Nephron (organoid): ENCODE data around the gene DOC2B.
"Not testable (repeated sequence)": the region's sequence is repeated elsewhere in the genome, so short reads cannot be mapped to it uniquely, and the experiment has no call there.

Experiments used
- H3K27ac Mint-ChIP-seq, 3 experiments: 2 replicates each; pipeline ENCODE4 v1.8.0; 2020; ENCODE audit warnings: mixed read lengths in 3 of 3, mild to moderate bottlenecking in 2 of 3, moderate library complexity in 1 of 3
- H3K27me3 Mint-ChIP-seq: 2 replicates; pipeline ENCODE4 v1.8.0; 2021; ENCODE audit warnings: low read depth, mild to moderate bottlenecking, moderate library complexity, mixed read lengths
- H3K36me3 Mint-ChIP-seq: 2 replicates; pipeline ENCODE4 v1.8.0; 2020; ENCODE audit warnings: low read depth, mixed read lengths
- H3K4me1 Mint-ChIP-seq: 2 replicates; pipeline ENCODE4 v1.8.0; 2020; ENCODE audit warnings: mixed read lengths
- H3K4me3 Mint-ChIP-seq, 3 experiments: 2 replicates each; pipeline ENCODE4 v1.8.0; 2020; ENCODE audit warnings: mild to moderate bottlenecking in 3 of 3, mixed read lengths in 3 of 3, moderate library complexity in 2 of 3
- H3K9me3 Mint-ChIP-seq: 2 replicates; pipeline ENCODE4 v1.8.0; 2020; ENCODE audit warnings: mixed read lengths
- CTCF ChIP-seq, 3 experiments: fragments of 200-600 bp; sonication (generic); IDR thresholded peaks; one replicate each; pipeline ENCODE4 v1.5.0; 2021; ENCODE audit warnings: antibody characterized with exemption in 3 of 3; ENCODE audit not compliant: unreplicated experiment in 3 of 3

Gene DOC2B

DNA sequence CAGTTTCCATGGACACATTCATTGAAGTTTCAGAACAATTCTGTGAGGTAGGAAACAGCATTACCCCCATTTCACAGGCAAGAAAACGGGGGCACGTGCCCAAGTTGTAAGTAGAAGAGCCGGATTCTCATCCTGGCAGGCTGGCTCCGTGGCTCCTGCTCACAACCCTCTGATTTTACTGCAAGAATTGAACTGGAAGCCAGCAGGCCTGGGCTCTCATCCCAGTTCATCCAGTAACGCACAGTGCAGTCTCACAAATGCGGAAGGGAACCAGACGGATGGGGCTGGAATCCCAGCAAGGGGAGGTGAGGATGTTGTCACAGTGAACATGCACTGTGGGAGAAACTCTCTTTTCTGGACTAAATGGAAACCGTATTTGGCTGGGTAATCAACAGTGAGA lies 40.7 kb upstream of the DOC2B start:
- Mint-ChIP-seq H3K27me3 (peaks cover 9% of the 10 kb centered on the region), H3K4me3 (no peak overlapping the region), H3K4me1 (peaks cover 6% of the 10 kb centered on the region), H3K36me3 (no peaks in the 10 kb centered on the region), H3K9me3 (no peaks in the 10 kb centered on the region), H3K27ac (no peak overlapping the region)
- no peak for TF ChIP-seq CTCF (IDR thresholded peaks at IDR 0.05; ENCODE audit: unreplicated experiment in 3 of 3)

DNA sequence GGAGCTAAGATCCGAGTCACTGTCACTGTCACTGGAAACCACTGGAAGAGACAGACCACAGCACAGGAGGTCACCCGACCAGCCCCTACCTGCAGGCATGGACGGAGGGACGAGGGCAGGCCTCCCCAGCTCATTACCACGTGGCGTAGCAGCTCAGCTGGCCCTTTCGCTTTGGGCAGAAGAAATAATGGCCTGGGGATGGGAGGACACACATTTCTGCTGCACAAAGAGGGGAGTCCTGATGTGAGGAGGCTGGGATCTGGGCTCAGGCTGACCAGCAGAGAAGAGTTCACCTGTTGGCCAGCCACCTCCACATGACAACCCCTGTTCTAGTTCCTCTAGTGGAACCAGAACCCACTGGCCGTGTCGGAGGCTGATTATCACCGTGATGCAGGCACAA lies 38.2 kb upstream of the DOC2B start:
- Mint-ChIP-seq H3K4me3 (no peak overlapping the region), H3K36me3 (no peaks in the 10 kb centered on the region), H3K27ac (no peak overlapping the region), H3K4me1 (no peaks in the 10 kb centered on the region), H3K27me3 (peaks cover 4% of the 10 kb centered on the region), H3K9me3 (no peaks in the 10 kb centered on the region)
- no peak for TF ChIP-seq CTCF (IDR thresholded peaks at IDR 0.05; ENCODE audit: unreplicated experiment in 3 of 3)

DNA sequence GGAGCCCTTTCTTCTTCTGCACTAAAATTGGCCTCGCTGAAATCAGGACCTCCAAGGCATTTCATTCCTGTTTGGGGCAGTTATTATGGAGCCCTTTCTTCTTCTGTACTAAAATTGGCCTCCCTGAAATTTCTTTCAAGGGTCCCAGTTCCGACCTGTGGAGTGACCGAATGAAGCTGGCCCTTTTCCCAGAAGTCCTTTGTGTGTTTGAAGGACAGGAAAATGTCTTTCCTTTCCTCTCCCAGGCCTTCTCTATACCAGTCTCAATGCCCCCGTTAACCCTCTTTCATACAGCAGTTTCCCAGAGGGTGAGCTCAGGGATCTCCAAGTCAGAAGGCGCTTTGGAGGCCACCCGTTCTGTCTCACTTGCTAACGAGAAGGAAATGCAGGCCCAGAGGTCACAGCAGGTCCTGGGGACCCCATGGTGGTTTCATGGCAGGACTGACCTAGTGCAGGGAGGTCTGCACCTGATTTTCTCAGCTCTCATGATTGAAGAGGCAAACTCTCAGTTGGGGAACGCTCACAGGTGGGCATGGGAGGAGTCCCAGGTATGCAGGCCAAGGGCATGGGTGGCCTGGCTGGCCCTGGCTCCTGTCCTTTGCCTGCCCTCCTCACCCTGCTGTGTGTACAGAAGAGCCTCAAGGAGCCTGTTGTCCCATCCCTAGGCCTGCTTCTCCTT lies 37.1 kb upstream of the DOC2B start:
- no peaks in the 10 kb centered on the region for H3K4me1 Mint-ChIP-seq
- no peaks in the 10 kb centered on the region for H3K36me3 Mint-ChIP-seq
- H3K4me3 Mint-ChIP-seq: no peak overlapping the region
- no peak for TF ChIP-seq CTCF (IDR thresholded peaks at IDR 0.05; ENCODE audit: unreplicated experiment in 3 of 3)
- no peaks in the 10 kb centered on the region for H3K9me3 Mint-ChIP-seq
- H3K27me3 Mint-ChIP-seq: no peaks in the 10 kb centered on the region
- no peak overlapping the region for H3K27ac Mint-ChIP-seq

- TF ChIP-seq CTCF (IDR thresholded peaks at IDR 0.05; ENCODE audit: unreplicated experiment in 3 of 3): no peak
- Mint-ChIP-seq H3K27me3 (no peaks in the 10 kb centered on the region), H3K4me3 (no peak overlapping the region), H3K27ac (no peak overlapping the region), H3K36me3 (peaks cover 5% of the 10 kb centered on the region), H3K9me3 (no peaks in the 10 kb centered on the region), H3K4me1 (no peaks in the 10 kb centered on the region)
Measured at GRCh38 chr17:216625-217024, 35.2 kb upstream of the DOC2B start.

GRCh38 chr17:215563-216478 lies 34.4 kb upstream of the DOC2B start:
- H3K36me3 Mint-ChIP-seq, H3K9me3 Mint-ChIP-seq, H3K4me3 Mint-ChIP-seq, H3K27me3 Mint-ChIP-seq, H3K4me1 Mint-ChIP-seq, H3K27ac Mint-ChIP-seq: not testable (repeated sequence)

- Mint-ChIP-seq H3K9me3 (no peaks in the 10 kb centered on the region), H3K4me3 (no peak overlapping the region)
Measured at GRCh38 chr17:214881-215331, 33.5 kb upstream of the DOC2B start.

More at GRCh38 chr17:214881-215331, 33.5 kb upstream of the DOC2B start:
- Mint-ChIP-seq H3K27me3 (no peaks in the 10 kb centered on the region), H3K36me3 (peaks cover 12% of the 10 kb centered on the region), H3K4me1 (no peaks in the 10 kb centered on the region), H3K27ac (no peak overlapping the region)
- TF ChIP-seq CTCF (IDR thresholded peaks at IDR 0.05; ENCODE audit: unreplicated experiment in 3 of 3): no peak
